ENCODE results near the gene DDX5.

Gene DDX5

DNA sequence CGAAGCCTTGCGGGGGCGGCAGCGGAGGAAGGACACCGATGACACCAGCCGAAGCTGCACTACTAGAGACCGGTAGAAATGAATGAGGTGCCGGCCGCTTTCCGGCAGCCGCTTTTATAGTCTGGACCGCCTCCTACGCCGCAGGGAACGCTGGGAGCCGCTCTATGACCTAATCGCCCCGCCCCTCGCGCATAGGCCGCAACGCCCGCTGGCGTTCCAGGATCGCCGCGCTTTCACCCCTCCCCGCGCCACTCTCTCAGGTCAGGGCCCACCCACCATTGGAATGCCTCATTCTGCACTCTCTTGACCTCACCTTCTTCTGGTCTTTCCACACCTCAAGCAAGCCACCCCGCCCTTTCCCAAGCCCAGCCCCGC, at the start of gene DDX5:
Gene DDX5, minus strand, starts transcription at position 89 of the 375 bp plus-strand sequence. CDS start 170 bp downstream, outside the sequence.
- peak; percentile 97 for DNase-seq (ENCODE audit: low spot score)

GRCh38 chr17:64555281-64555680, 49.2 kb upstream of the DDX5 start:
- DNase-seq (ENCODE audit: low spot score) = no peak

DNA sequence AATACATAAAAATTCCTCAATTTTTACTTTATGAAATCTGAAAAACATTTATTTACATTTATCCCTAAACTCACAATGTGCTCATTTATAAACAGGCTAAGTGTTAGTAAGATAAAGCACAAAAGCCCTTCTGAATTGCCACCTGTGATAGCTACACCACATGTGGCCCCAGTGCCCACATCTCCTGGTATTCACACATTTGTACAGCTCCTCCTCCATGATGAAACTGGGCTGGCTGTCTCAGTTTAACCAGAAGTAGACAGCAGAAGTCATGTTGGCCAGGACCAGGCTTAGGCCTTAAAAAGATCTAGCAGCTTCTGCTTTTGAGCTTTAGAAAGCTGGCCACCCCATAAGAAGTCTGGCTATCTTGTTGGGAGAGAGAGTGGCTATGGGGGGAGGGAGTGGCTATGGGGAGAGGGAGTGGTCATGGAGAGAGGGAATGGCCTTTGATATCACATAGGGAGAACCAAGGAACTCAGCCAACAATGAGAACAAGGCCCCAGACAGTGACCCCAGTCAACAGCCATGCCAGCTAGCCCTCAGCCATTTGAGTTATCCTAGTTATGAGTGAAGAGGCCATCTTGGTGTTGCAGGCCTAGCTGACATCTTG, 48.0 kb upstream of the DDX5 start:
- DNase-seq (ENCODE audit: low spot score) = no peak

GRCh38 chr17:64551461-64551860, 45.4 kb upstream of the DDX5 start:
- DNase-seq (ENCODE audit: low spot score) = no peak

DNA sequence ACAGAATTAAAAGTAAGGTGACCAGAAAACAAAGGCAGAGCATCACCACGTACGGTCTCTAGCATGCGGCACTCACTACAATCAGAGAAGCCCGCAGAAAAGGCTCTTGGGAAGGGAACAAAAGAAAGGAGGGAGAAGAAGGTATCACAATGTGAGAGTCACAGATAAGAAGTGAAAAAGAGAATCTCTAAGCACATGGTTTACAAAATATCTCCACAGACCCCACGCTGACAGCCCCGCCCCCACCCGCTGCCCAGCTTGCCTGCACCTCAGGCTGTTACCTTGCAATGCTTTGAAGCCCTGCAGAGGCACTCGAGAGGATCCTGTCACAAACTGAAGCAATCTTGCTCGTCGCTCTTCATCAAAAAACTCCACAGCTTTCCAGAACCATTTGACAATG, 41.2 kb upstream of the DDX5 start:
- DNase-seq (ENCODE audit: low spot score) = no peak

GRCh38 chr17:64546716-64547115, 40.6 kb upstream of the DDX5 start:
- no peak for DNase-seq (ENCODE audit: low spot score)

DNA sequence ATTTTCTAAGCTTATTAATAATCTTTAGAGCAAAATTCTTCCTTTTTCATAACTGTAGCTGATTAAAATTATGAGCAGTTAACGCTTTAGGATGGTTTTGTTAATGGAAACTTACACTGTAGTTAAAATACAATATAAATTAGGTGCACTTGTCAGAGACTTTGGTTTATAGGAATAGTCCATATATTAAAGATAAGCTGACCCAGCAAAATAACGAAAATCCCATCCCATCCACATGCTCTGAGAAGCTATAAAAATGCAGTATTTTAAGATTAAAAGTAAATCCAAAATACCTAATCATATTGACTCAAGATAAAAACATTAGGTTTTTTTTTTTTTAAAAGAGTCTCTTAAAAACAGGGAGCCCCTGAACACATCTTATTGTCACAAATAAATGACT, 38.7 kb upstream of the DDX5 start:
- DNase-seq (ENCODE audit: low spot score) = no peak

DNA sequence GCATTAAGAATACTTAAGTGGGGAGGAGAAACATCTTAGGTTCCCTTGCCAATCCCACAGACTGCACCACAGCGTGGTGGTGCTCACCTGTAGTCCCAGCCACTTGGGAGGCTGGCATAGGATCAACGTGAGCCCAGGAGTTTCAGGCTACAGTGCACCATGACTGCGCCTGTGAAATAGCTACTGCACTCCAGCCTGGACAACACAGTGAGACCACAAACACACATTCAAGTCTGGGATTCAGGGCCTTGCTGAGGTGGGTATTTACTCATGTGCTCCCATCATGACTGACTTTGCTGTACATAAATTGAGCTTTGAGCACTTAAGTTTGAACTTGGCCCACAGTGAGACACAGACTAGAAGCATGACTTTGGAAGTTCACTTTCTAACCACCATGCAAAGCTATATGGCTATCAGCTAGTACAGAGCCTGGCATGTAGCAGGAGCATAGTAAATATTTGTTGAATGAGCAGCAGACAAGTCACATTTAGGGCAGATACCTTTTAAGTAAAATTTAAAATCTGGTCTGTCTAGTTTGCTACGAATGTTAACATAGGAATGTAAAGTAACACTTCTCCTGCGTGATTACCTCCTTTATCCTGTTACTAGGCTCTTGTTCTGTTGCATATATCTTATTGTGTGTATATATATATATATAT, 34.2 kb upstream of the DDX5 start:
- no peak for DNase-seq (ENCODE audit: low spot score)

- DNase-seq (ENCODE audit: low spot score) = no peak
These were observed 32.5 kb upstream of the DDX5 start for GRCh38 chr17:64538508-64539130.

DNA sequence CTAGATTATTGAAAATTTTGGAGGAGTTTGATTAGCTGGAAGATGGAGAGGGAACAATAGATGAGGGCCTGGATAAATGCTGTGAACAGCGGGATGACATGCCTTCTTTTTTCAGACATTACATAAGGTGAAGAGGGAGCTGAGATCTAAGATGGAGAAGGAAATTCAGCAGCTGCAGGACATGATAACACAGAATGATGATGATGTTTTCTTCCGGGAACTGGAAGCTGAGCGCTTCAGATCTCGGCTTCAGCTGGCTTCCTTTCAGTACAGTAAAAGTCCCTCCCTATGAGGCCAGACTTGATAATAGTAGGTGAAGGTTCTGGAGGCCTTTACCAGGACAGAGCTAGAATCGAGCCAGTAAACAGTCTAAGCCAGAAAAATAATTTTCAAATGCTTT, 31.4 kb upstream of the DDX5 start:
- DNase-seq (ENCODE audit: low spot score) = no peak

DNA sequence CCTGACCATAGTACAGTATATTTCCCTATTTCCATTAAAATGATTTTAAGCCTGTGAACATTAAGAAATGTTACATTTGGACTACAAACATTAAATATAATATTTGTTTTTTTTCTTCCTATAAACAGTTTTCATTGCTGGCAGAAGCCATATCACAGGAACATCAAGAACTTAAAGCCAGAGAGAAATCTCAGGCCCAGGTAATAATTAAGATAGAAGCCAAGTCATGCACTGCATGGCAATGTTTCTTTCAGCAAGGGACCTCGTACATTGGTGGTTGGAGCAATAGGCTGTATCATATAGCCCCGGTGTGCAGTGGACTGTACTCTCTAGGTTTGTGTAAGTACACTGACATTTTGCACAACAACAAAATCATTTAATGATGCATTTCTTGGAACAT, 30.8 kb upstream of the DDX5 start:
- DNase-seq (ENCODE audit: low spot score) = no peak

GRCh38 chr17:64535357-64535756, 29.3 kb upstream of the DDX5 start:
- no peak for DNase-seq (ENCODE audit: low spot score)

DNA sequence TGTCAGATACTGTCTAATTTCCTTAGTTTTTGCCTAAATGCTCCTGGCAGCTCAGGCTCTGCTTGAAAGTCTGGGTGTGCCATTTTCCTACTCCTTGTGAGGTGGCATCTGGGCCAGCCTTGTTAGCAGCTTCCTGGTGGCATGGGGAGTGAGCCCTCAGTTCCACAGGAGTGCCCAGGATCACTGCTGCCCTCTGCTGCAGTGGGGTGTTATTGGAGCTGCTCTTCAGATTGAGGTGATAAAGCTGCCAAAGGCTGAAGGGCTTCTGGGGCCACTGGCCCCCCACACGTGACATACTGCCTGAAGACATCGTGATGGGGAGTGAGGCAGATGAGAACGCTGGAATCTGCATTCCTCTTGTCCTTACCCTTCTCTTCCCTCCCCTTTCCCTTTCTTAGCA, 28.1 kb upstream of the DDX5 start:
- DNase-seq (ENCODE audit: low spot score) = no peak

DNA sequence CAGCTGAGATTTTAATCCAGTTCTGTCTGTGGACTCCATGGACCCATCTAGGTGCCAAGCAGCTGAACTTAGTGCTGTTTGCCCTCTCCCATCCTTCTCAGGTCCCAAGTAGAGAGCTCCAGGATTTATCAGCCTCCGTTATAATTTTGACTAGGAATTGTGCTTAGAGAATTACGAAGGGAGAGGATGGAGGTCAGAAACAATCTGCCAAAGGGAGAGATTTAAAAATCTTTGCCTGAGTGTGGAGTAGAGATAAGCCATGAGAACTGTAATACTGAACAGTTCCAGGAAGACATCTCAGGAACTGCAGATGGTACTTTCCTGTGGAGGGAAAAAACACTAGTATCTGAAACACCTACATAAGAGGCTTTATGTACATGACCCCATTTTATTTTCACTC, 27.7 kb upstream of the DDX5 start:
- no peak for DNase-seq (ENCODE audit: low spot score)

DNA sequence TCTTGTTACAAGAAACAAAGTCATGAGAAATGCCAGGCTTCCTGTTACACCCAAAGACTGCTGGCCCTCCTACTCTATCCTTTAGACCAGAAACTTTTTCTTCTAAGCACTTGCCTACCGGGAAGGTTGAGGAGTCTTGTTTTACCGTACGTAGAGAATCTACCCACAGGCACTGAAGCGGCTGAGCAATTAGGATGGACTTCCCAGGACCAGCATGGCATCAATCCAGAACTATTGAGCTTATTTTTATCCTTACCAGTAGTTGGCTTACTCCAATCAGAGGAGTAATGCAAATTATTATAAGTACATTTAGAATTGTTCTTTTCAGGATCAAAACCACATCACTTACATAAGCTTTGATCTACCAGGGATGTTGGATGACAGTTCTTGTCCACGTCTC, 26.3 kb upstream of the DDX5 start:
- DNase-seq (ENCODE audit: low spot score) = no peak

- no peak for DNase-seq (ENCODE audit: low spot score)
These were observed 25.9 kb upstream of the DDX5 start for GRCh38 chr17:64531955-64532371.

DNA sequence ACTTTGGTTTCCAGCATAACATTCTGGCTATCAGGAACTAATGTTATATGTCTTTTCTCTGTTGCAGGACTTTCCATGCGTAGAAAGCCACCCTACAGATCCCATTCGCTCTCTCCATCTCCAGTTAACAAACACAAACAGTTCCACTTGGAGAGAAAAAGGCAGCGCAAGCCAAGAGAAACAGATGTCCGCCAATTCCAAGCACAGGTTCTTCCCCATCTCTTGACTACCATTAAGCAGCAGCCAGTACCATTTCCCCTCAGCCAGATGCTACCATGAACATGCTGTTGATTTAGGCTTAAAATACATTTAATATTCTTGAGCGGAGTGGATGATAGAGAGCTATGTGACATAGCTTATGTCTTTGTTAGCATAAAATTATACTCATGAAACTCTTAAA, 23.1 kb upstream of the DDX5 start:
- DNase-seq (ENCODE audit: low spot score) = peak; percentile 50

DNA sequence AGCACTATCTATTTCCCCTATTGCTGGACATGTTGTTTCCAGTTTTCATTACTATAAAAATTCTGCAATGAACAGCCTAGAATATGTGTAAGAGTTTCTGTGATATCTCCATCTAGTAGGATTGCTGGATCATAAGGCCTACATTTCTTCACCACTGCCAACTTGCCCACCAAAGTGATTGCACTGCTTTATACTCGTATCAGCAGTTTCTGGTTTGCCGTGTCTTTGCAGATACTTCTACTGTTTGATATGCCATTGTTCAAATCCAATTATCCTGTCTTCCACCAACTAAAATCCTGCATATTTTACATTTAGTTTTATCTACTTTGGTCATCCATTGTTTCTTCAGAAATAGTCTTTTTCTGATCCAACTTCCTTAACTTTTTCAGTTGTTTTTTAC, 21.8 kb upstream of the DDX5 start:
- no peak for DNase-seq (ENCODE audit: low spot score)

DNA sequence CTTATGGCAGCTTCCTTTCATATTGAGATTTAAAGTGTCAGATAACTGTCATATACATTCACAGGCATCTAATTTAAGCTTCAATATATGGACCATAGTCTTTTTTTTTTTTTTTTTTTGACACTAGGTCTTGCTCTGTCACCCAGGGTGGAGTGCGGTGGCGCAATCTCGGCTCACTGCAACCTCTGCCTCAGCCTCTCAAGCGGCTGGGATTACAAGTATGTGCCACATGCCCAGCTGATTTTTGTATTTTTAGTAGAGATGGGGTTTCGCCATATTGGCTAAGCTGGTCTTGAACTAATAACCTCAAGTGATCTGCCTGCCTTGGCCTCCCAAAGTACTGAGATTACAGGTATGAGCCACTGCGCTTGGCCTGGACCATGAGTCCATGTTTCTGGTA, 14.3 kb upstream of the DDX5 start:
- DNase-seq (ENCODE audit: low spot score) = no peak

DNA sequence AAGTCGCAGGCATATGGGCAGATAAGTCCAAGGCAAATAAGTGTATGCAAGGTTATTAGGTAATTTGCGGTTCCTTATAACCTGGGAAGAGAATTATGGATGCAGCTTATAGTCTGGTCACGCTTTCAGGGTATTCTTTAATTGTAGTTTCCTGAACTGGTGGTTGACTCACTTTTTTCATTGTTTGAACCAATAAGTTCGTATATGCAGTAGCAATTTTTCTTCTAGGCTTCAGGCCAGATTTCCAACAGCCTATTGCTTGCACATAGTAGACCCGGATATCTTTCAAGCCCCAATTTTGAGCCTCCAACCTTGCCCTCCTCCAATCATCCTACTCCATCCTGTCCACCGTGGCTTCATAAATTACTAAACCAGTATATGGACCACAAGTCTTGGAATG, 13.5 kb upstream of the DDX5 start:
- DNase-seq (ENCODE audit: low spot score) = no peak

DNA sequence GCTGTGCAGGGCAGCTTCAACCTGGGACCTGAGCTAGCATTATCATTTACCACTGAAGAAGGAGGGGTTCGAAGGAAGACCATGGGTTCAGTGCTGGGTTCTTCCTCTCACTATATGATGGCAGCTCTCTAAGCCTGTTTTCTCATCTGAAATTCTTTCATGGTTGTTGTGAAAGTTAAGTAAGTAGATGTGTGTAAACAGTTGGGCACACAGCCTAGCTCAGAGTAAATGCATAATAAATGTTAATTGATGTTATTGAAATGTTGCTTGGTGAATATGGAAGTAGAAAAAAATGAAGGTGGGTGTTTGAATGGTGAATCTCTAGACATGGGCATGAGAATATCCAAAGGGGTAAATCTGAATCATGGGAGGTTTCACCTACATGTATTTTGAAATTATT, 9.7 kb upstream of the DDX5 start:
- no peak for DNase-seq (ENCODE audit: low spot score)

DNA sequence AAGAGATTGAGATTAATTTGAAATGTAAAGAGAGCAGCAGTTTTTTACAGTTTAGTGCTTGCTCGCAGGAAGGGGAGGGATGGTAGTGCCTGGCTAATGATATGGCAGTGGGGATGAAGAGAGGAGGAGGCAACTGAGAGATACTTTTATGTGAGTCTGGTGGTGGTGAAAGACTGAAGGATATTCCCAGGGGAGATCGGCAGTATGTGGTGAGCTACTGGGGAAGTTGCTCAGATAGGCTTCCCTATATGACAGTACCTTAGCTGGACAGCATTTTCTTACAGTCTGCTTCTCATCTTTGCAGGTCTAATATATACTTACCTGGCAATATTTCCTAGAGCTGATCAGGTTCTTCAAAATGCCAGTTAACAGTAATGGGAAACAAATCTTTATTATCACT, 9.3 kb upstream of the DDX5 start:
- DNase-seq (ENCODE audit: low spot score) = no peak

DNA sequence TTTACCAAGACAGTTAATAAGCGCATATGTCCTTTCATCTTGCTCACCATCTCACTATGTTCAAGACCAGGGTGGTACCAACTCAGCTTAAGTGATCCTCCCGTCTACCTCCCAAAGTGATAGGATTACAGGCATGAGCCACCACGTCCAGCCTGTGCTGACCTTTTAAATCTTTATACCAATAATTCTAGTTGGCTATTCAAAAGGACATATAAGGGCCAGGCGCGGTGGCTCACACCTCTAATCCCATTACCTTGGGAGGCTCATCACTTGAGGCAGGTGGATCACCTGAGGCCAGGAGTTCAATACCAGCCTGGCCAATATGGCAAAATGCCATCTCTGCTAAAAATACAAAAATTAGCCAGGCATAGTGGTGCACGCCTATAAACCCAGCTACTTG, 3.1 kb upstream of the DDX5 start:
- no peak for DNase-seq (ENCODE audit: low spot score)

GRCh38 chr17:64508683-64509082, 2.6 kb upstream of the DDX5 start:
- no peak for DNase-seq (ENCODE audit: low spot score)

Measured in Ammon's horn (tissue), 1 donor.